GM21528 (cell line): ENCODE measurements around the gene PCSK6.
"Not testable (repeated sequence)": the region's sequence is repeated elsewhere in the genome, so short reads cannot be mapped to it uniquely, and the experiment has no call there.

Experiments
- ATAC-seq: cut with Tn5 transposase; IDR thresholded peaks from one replicate; pipeline ENCODE4 v1.9.1; 2021; ENCODE audit warnings: mild to moderate bottlenecking, moderate library complexity; ENCODE audit not compliant: unreplicated experiment, low FRiP score

PCSK6 gene

GRCh38 chr15:101368861-101369642 is 120.5 kb downstream of the PCSK6 start:
- ATAC-seq: no peak

DNA sequence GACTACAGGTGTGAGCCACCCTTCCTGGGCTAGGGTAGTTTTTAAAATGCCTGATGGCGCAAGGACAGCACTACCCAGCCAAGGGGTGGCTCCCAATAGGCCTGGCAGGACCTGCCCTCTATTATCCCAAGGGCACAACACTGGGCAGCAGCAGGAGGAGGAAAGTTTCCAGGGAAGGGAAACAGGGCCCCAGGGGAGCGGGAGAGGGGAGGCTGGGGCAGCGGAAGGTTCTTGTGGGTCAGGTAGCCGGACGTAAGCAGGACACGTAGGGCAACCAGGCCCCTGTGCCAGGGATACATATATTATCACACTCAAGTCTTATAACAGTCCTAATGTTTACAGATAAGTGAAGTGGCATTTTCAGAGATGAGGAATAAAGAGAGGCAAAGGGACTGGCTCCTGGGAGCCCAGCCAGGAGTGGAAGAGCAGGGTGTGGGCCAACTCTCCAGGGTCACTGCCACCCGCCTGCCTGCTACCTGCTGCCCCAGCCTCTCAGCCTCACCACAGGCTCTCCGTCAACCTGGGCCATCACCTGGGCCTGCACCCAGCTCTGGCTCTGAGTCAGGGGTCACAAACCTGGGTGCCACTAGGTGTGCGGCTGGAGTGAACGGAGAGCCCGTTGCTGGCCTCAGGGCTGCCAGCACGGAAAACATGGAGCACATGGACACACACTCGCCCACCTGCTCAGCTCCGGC is 121.3 kb downstream of the PCSK6 start:
- no peak for ATAC-seq

GRCh38 chr15:101366853-101367252 is 122.7 kb downstream of the PCSK6 start:
- ATAC-seq: no peak

DNA sequence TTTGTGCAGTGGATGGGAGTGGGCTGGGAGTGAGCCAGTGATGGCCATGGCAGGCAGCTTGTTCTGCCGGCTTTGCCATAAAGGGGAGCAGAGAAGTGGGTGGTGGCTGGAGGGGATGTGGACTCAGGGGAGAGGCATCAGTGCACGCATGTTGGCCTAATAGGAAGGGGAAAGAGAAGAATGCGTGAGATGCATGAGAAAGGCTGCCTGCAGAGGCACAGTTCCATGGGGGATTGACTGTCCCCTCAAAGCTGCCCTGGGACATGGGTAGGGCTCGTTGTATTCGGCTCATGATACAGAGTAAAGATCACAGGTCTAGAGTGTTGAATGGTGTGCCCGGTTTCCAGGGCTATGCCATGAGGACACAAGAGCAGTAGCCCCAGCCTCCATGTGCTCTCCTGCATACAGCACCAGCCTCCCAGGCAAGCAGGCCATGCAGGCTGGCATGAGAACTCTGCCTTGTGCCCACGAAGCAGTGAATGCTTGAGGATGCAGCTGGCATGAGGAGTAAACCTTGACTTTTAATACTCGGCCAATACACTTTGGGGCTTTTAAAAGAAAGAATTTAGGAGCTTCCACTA is 126.4 kb downstream of the PCSK6 start:
- ATAC-seq: no peak

DNA sequence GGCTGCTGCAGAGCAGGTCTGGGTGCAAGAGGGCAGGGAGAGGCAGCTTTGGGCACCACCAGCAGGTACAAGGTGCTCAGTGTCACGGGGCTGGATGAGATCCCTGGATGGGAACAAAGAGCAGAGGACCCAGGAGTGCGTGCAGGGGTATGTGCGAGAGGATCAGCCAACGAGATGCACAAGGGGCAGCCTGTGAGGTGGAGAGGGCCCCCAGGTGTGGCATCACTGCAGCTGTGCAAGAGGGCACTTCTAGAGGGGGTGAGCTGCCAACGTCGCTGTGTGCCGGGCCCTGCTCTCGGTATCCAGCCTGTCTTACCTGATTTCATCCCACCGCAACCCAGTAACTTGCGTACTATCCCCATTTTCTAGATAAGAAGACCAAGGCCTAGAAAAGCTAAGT is 127.1 kb downstream of the PCSK6 start:
- no peak for ATAC-seq

DNA sequence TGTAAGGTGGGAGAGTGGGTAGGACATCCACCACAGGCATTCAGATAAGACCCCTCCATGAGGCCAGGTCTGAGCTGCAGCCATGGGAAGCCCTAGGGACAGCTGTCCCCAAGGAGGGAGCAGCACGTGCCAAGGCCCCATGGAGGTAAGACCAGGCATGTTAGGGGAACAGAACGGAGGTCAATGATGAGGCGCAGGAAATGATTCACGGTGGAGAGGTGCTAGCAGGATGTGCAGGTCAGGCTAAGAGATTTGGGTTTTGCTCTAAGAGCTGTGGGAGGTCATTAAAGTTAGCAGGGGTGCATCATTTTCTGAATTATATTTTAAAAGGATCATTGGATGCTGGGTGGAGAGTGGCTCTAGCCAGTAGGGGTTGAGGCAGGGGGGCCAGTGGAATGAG is 128.1 kb downstream of the PCSK6 start:
- no peak for ATAC-seq

DNA sequence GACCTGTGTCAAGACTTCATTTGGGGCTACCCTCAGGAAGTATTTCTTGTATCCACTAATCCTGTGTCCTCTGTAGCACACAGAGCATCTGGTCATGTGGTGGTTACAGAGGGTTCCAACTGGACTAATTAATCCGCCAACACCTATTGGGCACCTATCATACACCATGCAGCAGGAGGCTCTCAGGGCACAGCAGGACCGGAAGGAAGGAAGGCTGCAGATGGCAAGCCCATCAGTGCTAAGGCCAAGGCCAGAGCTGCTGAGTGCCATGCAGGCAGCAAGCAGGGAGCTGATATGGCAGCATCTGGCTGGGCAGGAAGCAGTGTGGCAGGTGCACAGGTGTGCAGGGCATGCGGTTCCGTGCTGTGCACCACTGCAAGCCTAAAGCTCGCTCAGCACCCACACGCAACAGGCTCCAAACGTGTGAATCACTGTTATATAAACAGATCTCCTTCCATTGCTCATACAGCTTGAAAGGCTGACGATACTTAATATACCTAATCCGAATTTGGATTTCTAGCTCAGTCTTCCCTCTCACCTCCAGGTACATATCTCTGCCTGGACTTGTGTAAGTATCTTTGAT is 130.1 kb downstream of the PCSK6 start:
- no peak for ATAC-seq

DNA sequence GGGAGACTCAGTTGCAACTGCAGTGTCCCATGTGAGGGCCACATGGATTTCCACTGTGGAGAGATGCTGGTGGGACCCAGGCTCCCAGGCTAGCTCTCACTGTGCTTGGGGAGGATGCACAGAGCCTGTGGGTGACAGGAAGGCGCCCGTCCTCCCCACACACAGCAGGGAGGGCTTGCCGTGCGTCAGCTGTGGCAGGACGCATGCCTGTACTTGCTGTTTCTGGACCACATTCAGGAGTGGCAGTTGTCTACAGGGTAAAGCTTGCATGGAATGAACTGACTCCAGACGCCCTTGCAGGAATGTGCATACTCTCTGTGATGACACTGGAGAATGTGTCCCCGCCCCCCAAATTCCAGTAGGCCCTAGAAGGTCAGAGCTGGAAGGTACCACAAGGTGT is 130.6 kb downstream of the PCSK6 start:
- no peak for ATAC-seq

- no peak for ATAC-seq
Measured at GRCh38 chr15:101357885-101358284, 131.6 kb downstream of the PCSK6 start.

DNA sequence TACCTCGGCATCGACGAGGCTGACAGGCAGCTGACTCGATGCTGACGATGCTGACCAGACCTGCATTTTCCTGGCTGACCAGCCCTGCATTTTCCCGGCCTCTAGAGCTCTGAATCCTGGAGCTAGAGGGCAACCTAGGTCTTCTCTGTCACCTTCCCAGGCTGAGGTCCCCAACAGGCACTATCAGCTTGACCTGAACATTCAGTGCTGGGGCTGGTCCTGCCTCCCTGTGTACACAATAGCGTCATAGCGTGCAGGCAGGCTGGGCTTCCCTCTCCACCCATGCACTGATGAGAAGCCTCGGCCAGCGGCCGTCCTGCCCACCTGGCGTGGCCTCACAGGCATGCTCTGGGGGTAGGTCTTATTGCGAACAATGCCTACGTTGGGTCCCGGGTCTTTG is 132.2 kb downstream of the PCSK6 start:
- ATAC-seq: no peak

DNA sequence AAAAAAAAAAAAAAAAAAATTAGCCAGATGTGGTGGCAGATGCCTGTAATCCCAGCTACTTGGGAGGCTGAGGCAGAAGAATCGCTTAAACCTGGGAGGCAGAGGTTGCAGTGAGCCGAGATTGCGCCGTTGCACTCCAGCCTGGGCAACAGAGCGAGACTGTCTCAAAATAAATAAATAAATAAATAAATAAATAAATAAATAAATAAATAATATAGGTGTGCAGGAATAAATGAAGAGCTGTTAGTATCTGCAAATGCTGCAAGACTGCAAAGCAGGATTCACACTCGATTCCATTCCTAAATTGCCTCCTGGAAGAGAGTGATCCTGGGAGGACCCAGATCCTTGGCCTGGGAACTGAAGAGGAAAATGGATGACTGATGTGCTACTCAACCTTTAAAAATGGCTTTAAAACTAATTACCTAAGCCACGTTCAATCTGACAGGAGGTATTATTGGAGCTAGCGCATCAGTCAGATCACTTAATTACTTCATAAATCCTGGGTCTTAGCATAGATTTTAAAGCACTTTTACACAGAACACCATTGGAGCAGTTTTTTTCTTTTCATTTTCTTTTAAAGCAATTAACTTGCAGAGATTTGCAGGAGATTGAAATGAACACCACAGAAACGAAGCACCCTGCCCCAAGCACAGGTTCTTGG is 132.9 kb downstream of the PCSK6 start:
- ATAC-seq: not testable (repeated sequence)

GRCh38 chr15:101355678-101356464 is 133.6 kb downstream of the PCSK6 start:
- no peak for ATAC-seq

GRCh38 chr15:101354891-101355623 is 134.4 kb downstream of the PCSK6 start:
- ATAC-seq: no peak

- ATAC-seq: no peak
Measured at GRCh38 chr15:101353240-101353639, 136.3 kb downstream of the PCSK6 start.

DNA sequence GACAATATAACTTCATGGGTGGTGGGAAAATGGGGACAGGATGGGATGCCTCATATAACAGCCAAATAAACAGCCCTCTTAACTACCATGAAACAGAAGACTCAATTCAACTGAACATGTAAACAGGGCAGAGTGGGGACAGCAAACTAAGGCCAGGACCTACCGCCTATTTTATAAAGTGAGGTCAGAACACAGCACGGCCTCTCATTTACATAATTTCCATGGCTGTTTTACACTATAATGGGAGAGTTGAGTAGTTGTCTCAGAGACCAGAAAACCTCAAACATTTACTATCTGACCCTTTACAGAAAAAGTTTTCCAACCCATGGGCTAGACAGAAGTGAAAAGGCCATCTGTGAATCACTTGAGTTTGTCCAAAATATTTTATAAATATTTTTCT is 137.8 kb downstream of the PCSK6 start:
- ATAC-seq: no peak

DNA sequence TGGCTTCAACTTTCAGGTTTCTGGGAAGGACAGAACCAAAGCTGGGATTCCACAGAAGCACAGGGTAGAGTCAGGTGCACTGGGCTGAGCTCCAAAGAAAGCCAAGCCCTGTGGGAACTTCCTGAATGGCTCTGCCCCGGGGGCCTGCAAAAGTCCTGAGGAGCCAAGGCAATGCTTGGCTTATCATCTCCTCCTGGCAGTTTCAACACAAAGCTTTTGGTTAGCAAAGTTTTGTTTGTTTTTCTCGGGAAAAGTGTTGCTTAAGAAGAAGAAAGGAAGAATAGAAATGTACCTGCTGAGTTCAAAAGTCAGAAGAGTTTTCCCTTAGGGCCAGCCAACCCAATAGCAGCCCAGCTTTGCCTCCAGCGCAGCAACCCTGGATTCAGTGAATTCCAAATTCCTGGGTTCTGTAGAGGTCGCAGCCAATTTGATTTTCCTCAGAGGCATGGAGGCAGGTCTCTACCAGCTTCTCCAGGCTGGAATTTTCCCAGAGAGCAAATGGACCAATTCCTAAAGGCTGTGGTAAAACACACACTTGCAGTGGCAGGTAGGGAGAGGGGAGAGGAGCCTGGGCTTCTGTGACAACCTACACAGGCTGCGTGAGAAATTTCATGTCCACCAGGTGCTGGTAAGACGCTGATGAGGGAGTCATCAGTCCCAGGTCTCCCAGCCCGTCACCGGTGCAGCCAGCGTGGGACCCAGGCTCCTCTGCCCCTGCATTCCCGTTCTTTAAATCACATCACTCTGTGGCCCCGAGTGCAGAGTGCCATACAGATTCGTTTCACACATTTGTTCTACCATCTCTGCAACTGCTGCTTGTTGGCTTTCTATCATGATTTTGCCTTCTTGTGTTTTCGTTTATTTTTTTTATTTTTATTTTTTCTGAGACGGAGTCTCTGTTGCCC is 140.2 kb downstream of the PCSK6 start:
- no peak for ATAC-seq

- ATAC-seq: no peak
Measured at GRCh38 chr15:101348643-101349042, 140.9 kb downstream of the PCSK6 start.

- ATAC-seq: no peak
Measured at GRCh38 chr15:101348015-101348414, 141.5 kb downstream of the PCSK6 start.
